ENCODE data around the gene KDF1. TPM values are rescaled to one million over a fixed set of nuclear protein-coding genes. Genes with fewer than 3 reads are reported as not detected.

Gene KDF1
- total and polyA plus RNA-seq, 2 of the 13 experiments (the other 11 are each of a cell fraction or from before 2014, with no cell fraction given) = 1.9 to 4.9 TPM

- TF ChIP-seq, protein P1, sequence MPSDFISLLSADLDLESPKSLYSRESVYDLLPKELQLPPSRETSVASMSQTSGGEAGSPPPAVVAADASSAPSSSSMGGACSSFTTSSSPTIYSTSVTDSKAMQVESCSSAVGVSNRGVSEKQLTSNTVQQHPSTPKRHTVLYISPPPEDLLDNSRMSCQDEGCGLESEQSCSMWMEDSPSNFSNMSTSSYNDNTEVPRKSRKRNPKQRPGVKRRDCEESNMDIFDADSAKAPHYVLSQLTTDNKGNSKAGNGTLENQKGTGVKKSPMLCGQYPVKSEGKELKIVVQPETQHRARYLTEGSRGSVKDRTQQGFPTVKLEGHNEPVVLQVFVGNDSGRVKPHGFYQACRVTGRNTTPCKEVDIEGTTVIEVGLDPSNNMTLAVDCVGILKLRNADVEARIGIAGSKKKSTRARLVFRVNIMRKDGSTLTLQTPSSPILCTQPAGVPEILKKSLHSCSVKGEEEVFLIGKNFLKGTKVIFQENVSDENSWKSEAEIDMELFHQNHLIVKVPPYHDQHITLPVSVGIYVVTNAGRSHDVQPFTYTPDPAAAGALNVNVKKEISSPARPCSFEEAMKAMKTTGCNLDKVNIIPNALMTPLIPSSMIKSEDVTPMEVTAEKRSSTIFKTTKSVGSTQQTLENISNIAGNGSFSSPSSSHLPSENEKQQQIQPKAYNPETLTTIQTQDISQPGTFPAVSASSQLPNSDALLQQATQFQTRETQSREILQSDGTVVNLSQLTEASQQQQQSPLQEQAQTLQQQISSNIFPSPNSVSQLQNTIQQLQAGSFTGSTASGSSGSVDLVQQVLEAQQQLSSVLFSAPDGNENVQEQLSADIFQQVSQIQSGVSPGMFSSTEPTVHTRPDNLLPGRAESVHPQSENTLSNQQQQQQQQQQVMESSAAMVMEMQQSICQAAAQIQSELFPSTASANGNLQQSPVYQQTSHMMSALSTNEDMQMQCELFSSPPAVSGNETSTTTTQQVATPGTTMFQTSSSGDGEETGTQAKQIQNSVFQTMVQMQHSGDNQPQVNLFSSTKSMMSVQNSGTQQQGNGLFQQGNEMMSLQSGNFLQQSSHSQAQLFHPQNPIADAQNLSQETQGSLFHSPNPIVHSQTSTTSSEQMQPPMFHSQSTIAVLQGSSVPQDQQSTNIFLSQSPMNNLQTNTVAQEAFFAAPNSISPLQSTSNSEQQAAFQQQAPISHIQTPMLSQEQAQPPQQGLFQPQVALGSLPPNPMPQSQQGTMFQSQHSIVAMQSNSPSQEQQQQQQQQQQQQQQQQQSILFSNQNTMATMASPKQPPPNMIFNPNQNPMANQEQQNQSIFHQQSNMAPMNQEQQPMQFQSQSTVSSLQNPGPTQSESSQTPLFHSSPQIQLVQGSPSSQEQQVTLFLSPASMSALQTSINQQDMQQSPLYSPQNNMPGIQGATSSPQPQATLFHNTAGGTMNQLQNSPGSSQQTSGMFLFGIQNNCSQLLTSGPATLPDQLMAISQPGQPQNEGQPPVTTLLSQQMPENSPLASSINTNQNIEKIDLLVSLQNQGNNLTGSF (CRISPR knock-in tag; IDR thresholded peaks at IDR 0.05) = no peak
Measured at GRCh38 chr1:26950602-26951001, 9.7 kb downstream of the KDF1 start (continued).

DNA sequence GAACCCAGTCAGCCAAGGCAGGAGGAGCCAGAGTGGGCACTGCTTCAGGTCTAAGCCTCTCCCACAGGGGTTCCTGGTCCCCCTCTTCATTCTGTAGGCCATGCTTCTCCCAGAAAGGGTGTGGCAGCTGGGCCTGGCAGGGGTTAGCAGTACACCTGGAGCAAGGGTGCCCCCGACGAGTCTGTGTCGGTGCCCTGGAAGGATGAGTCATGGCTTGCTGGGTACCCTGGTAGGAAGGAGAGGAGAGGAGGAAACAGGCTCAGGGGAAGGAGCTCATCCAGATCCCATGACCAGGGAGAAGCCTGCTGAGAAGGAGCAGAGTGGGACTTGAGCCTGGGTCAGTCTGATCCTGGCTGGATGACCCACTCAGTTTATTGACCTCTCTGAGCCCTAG is 10.3 kb downstream of the KDF1 start:
- no peak for TF ChIP-seq ZNF761 (CRISPR knock-in tag; conservative IDR thresholded peaks at IDR 0.05)
- TF ChIP-seq ZNF468 (CRISPR knock-in tag; IDR thresholded peaks at IDR 0.05) = no peak
- TF ChIP-seq HNRNPL (IDR thresholded peaks at IDR 0.05; ENCODE audit: low read depth, low read length) = no peak
- TF ChIP-seq, protein P2, sequence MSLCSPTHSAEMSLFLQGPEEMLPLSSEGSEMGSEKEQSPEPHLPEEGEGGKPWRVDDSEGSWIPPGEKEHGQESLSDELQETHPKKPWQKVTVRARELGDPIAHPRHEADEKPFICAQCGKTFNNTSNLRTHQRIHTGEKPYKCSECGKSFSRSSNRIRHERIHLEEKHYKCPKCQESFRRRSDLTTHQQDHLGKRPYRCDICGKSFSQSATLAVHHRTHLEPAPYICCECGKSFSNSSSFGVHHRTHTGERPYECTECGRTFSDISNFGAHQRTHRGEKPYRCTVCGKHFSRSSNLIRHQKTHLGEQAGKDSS (CRISPR knock-in tag; IDR thresholded peaks at IDR 0.05; ENCODE audit: borderline replicate concordance, low read depth) = no peak
- TF ChIP-seq RCOR2 (CRISPR knock-in tag; IDR thresholded peaks at IDR 0.05) = no peak
- H3K27me3 ChIP-seq (ENCODE audit: control insufficient read depth in 1 of 2, insufficient read depth in 2 of 2, low read length in 2 of 2) = no peaks in the 10 kb centered on the region
- no peak for FAIRE-seq
- POLR2A ChIA-PET = interaction anchor here (0.5 to 1.8 kb wide), 7 partner anchors 9 to 60 kb away, joined by 3 to 5 read pairs (median 3); partner anchors contain the start of genes GPN2, KDF1, NR0B2 and TRNP1
- no TSS peak for BruUV-seq (replicated peaks)
- H2AFZ ChIP-seq (ENCODE audit: low read length) = no peak overlapping the region
- DNase-seq (ENCODE audit: low spot score) = no peak
- in situ Hi-C loops (cut with HindIII; ENCODE audit: extremely low pct_ligation_motif_present, low pct_unique_long_range_greater_than_20kb) = no loop called here
- H3K79me2 ChIP-seq (ENCODE audit: insufficient read depth, low read length) = no peaks in the 10 kb centered on the region
- CTCF ChIA-PET (ENCODE audit: low intra/inter-chr PET ratio, low total read pairs) = no interaction called here
- intact Hi-C loops (cut with micrococcal nuclease; ENCODE audit: unreplicated experiment) = no loop called here
- no peak overlapping the region for H3K9ac ChIP-seq (ENCODE audit: insufficient read depth, low read depth, low read length)
- H3K4me1 ChIP-seq (ENCODE audit: insufficient read depth, low read length) = peaks cover 62% of the 10 kb centered on the region
- no peak for ATAC-seq
- H3K4me3 ChIP-seq (replicated peaks in 1 of 3; ENCODE audit: insufficient read depth in 1 of 3, low read depth in 2 of 3, low read length in 3 of 3) = no peak overlapping the region
- peaks cover 10 to 15% of the 10 kb centered on the region in 2 experiments; a peak in 4 of 5 replicates for H3K36me3 ChIP-seq (replicated peaks in 1 of 2; ENCODE audit: control insufficient read depth in 1 of 2, insufficient read depth in 2 of 2, low read length in 2 of 2)
- no peaks in the 10 kb centered on the region for H4K20me1 ChIP-seq (ENCODE audit: insufficient read depth, low read length)
- H3K27ac ChIP-seq (ENCODE audit: extremely low read length, insufficient read depth, low read length) = no peak overlapping the region
- no peaks in the 10 kb centered on the region for H3K9me3 ChIP-seq (ENCODE audit: low read length)
- H3K4me2 ChIP-seq (ENCODE audit: low read depth, low read length) = no peak overlapping the region
- WGBS (ENCODE audit: low lambda C conversion rate) = 100% methylated on average over 3 of the region's 3 CpGs
